HG03565 (cell line): ENCODE measurements around the gene COX6B2.
"Not testable (repeated sequence)": the region's sequence is repeated elsewhere in the genome, so short reads cannot be mapped to it uniquely, and the experiment has no call there.

Experiments
- ATAC-seq: cut with Tn5 transposase; IDR thresholded peaks from one replicate; pipeline ENCODE4 v1.9.1; 2021; ENCODE audit warnings: mild to moderate bottlenecking, moderate library complexity; ENCODE audit not compliant: unreplicated experiment

COX6B2 gene, protein sequence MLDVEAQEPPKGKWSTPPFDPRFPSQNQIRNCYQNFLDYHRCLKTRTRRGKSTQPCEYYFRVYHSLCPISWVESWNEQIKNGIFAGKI

DNA sequence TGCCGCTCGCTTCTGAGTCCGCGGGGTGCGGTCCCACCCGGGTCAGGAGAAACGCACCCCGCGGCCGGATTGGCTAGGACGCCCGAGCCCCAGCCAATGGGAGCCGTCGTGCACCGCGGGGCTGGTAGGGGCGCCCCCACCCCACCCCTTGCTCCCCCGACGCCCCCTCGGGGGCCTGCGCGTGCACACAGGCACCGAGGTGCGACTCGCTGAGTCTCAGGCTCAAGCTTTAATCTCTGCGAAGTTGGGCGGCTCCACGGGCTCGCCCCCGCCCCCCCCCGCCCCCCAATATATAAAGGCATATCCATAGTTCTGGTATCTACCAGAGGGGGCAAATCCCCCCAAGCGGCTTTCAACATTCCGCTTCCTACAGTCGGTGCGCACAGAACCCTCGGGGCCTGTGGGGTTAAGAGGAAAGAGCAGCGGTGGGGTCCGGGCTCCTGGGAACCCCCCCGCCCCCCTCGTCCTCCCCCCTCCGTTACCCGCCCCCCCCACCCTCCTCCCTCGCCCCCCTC is at the start of gene COX6B2:
TSS of gene COX6B2 (minus strand) at position 22 of the 515 bp plus-strand sequence. CDS start 198 bp downstream, outside the sequence.
- no peak for ATAC-seq

DNA sequence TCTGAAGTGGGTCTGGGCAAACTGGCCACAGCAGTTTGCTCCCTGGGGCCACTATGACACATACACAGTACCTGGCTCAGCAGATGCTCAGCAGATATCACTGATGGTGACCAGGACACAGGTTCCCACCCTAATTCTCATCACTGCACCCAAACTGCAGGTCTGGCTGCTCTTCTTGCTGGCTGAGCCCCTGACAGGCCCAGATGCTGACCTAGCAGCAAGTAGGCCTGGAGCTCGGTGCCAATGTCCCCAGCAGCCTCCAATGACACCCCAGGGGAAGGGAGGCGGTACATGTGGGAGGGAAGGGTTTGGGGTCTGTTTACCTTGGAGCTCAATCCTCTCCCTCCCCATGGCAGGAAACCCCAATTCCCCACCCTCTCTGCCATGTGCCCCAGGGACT is 48.0 kb upstream of the COX6B2 start:
- no peak for ATAC-seq

DNA sequence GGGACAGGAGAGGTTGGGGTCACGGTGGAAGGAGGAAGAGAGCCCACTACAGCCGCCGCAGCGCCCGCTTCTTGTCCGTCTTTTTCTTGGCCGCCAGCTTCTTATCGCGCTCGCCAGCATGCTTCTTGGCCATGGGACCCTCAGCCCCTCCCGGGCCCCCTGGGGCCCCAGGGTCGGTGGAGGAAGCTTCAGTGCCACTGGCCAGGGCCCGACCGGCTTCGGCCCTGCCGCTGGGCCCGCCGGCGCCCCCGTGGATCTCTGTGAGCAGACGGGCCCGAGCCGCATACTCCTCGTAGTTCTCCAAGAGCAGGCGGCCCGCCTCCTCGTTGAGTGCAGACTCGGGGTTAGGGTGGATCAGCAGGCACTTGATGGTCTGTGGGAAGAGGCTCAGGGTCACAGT is 46.9 kb upstream of the COX6B2 start:
- ATAC-seq: not testable (repeated sequence)

DNA sequence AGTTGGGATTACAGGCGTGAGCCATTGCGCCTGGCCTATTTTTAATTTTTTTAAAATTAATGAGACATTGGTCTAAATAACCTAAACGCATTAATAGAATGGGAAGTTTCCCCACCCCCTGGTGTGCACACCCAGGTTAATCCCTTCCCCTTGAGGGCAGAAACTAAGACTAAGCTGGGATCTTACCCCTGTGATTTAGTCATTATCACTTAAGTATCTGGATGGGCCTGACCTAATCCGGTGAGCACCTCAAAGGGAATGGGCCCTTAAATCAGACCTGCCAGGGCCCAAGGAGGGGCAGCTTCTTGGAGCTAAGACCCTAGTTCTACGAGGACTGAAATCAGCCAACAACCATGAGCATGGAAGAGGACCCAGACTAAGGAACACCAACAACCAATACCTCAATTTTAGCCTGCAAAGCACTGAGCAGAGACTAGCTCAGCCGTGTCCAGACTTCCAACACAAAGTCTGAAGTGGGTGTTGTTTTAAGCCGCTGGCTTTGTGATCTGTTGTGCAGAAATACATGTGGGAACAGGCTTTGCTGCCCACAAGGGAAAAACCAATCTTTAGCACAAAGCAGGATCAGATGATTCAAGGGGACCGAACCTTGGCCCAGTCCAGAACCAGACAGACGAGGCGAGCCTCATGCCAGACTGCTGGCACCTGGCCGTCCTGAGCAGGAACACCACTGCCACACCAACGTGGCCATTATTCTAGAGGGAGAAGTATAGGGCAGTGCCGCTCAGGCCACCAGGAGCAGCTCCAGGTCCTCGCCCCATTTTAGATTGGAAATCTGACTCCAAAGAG is 46.0 kb upstream of the COX6B2 start:
- no peak for ATAC-seq

DNA sequence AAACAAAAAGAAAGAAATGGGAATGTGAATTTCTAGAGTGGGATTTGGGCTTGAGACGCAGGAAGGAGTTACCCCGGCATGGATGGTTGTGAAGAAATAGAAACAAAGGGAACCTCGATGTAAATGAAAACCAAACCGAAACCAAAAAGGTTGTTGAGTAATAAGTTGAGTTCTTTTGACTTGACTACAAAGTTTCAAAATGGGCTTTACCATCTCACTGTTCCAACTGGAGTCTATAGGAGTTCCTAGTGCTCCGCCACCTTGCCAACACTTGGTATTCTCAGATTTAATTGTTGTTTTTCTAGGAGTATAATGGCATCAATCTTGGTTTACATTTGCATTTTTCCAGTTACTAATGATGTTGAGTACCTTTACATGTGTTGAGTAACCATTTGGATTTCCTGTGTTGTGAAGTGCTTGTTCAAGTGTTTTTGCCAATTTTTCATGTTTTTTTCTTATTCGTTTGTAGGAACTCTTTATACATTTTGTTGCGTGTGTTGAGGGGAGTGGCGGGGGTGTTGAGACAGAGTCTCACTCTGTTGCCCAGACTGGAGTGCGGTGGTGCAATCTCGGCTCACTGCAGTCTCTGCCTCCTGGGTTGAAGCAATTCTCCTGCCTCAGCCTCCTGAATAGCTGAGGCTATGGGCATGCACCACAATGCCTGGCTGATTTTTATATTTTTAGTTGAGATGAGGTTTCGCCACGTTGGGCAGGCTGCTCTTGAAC is 43.8 kb upstream of the COX6B2 start:
- ATAC-seq: no peak

DNA sequence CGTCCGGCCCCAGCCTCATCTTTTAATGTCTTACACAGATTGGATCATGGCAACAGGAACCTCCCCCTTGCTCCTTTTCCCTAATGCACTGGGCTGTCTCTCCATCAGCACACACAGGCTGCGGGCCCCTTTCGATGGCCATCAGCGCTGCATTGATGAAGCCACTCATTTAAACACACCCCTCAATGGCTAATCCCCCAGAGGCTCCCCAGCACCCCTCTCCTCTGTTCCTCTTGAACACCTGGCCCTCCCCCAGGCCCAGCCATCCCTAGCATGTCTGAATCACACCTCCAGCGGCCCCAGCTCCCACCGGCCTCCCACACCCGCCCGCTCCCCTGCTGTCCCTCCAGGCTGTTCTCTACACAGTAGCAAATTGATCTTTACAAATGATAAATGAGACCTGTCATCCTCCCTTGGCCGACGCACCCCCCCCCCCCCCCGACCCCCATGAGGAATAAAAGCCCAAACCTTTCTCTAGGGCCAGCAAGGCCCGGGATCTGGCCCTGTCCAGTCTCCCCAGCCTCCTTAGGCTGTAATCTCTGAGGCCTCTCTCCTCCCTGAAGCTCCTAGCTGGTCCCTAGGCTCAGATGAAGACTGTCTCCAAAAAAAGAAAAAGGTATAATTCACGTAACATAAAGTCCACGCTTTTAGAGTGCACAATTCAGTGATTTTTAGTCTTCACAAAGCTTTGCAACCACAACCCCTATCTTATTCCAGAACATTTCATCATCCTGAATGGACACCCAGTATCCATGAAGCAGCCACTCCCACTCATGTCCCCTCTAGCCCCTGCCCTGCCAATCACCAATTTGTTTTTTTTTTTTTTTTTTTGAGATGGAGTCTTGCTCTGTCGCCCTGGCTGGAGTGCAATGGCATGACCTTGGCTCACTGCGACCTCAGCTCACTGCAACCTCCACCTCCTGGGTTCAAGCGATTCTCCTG is 38.6 kb upstream of the COX6B2 start:
- ATAC-seq: no peak

DNA sequence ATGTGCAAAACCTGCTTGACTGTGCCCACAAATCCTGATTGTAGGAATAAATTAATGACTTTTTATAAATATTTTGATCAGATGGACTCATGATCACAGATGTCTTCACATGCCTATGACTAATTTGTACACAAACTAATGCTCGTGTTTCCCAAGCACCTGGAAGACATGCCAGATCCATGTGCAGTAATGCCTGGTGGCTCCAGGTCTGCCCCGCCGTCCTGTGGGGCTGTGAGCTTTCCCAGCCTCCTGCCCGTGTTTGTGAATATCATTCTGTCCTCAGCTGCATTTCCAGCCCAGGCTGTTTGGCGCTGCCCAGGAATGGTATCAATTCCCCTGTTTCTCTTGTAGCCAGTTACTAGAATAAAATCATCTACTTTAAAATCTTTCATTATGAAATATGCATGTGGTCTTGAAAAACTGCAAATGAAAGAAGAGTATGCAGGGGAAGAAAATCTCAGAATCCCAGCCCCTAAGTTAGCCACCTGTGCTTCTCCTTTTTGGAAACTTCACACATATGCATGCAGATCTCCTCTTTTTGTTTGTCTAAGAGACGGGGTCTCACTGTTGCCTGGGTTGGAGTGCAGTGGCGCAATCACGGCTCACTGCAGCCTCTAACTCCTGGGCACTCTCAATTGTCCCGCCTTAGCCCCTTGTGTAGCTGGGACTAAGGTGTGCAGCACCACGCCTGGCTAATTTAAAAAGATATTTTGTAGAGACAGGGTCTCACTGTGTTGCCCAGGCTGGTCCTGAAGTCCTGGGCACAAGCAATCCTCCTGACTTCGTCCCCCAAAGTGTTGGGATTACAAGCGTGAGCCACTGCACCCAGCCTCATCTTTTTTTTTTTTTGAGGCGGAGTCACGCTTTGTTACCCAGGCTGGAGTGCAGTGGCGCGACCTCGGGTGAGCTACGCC is 37.4 kb upstream of the COX6B2 start:
- ATAC-seq: no peak

DNA sequence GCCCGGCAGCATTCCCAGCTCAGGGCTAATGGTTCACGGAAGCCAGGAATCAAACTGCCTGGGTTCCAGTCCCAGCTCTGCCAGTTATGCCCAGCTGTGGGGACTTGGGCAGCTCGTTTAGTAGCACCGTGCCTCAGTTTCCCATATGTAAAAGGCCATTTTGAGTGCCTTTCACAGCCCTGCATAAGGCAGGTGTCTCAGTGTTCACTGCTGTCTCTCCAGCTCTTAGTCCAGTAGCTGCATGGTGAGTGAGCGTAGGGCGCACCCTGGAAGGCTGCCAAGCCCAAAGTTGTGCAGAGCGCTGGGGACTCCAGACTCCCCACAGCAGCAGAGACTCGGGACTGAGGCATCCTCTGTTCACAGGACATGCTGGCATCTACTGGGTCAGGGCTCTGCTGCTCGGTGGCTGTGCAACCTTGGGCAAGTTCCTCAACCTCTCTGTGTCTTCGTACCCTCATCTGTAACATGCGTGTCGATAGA is 36.7 kb upstream of the COX6B2 start:
- ATAC-seq: no peak

DNA sequence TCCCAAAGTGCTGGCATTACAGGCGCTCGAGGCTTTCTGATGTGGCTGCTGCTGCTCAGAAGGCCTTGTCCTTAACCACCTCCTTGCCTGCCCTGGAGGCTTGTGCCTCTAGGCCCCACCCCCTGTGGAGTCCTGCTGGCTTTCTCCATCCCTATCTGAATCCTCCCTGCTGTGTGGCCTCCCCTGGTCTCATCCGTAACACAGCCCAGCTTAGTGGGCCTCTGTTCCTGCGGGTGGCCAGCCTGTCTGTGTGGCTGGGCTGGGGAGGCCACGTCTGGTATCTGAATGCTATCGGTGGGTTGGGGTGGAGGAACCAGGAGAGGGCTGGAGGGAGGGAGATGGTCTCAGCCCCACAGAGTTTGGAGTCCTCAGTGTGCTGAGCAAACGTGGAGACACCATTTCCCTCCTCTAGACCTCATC is 36.0 kb upstream of the COX6B2 start:
- no peak for ATAC-seq

DNA sequence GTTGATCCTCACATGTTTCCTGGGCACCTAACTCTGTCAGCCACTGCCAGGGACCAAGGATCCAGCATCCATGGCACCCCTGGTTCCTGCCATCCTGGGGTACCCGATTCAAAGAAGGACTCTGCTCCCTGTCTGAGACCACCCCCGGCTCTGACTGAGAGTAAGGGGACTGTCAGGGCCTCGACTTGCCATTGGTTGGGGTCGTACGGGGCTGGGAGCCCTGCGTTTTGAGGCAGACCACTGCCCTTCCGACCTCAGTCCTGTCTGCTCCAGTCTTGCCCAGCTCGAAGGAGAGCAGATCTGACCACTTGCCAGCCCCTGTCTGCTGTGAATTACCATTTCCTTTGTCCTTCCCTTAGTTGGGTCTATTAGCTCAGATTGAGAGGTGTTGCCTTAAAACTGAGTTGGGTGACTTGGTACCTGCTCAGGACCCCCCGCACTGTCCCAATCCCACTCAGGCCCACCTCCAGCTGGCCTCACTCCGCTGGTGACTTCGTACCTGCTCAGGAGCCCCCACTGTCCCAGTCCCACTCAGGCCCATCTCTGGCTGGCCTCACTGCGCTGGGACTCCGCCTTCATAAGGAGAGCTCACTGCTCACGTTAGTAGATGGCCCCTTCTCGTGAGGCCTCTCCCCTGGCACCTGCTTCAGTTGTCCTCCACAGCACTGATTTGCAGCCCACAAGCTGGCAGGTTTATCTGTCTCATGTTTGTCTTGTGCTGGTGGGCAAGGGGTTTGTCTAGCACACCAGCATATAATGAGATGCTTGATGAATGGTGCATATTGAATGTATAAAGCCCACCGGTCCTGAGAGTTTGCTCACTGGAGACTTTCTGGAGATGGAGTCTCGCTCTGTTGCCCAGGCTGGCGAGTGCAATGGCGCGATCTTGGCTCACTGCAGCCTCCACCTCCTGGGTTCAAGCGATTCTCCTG is 35.1 kb upstream of the COX6B2 start:
- ATAC-seq: no peak

DNA sequence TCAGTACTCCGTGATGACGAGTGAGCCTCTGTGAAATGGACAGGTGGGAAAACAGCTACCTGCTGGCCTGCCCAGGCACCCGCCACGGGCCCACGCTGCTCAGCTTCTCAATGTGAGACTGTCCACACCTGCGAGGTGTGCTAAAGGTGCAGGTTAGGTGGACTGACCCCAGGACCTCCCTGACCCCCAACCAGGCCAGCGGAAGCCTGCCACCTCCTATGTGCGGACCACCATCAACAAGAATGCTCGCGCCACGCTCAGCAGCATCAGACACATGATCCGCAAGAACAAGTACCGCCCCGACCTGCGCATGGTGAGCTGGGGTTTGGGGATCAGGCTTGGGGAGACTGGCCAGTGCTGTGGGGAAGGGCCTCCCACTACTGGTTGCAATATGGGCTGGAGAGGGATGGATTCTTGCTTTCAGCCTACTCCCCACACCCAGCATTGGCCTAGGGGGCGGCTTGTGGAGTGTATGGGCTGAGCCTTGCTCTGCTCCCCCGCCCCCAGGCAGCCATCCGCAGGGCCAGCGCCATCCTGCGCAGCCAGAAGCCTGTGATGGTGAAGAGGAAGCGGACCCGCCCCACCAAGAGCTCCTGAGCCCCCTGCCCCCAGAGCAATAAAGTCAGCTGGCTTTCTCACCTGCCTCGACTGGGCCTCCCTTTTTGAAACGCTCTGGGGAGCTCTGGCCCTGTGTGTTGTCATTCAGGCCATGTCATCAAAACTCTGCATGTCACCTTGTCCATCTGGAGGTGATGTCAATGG is 33.4 kb upstream of the COX6B2 start:
- ATAC-seq: no peak

DNA sequence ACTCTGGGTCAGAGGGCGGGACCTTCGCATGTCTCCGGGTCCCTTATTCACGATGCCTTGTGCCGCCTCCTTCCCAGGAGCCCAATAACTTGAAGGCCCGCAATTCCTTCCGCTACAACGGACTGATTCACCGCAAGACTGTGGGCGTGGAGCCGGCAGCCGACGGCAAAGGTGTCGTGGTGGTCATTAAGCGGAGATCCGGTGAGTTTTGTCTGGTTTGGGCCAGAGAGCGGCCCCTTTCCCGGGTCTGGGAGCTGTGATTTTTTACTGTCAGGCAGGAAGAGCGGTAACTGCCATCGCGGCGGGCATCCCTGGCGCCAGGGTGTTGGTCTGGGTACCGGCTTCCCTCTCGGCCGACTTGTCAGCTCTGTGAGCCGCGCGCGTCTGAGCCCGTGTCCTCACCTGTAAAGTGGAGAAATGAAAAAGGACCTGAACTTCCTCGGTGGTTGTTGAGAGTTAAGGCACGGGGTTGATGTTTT is 32.0 kb upstream of the COX6B2 start:
- no peak for ATAC-seq

DNA sequence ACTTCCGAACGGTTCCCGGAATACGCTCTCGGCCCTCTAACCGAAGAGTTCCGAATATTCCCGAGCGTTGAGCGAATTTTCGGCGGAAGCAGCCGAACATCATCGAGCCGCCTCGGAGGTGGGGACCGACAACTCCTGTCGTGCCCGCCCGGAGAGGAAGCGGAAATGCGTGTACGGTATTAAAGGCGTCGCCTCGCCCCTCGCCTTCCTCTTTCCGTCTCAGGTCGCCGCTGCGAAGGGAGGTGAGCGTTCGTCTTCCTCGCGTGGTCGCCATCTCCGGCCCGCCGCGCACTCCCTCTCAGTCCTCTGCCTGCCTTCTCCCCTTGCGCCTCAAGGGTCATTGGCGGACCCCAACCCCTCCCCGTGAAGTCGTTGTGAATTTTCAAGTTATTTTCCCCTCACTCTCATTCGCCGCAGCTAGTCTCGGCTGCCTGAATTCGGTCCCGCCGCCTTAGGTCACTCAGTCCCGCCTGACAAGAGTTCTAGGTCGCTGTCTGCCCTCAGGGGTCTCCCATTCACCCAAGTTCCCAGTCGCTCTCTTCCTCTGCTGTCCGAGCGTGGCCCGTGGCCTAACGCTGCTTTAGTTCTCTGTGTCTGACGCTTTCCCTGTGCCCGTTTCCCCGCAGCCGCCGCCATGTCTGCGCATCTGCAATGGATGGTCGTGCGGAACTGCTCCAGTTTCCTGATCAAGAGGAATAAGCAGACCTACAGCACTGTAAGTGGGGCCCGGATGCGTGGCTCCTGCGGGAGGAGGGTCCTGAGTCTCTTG is 31.4 kb upstream of the COX6B2 start, which contains the start of gene RPL28:
TSS of gene RPL28 (plus strand) at position 209 of the 769 bp plus-strand sequence. CDS start at position 635, 426 bp downstream.
- ATAC-seq: peak; percentile 70

DNA sequence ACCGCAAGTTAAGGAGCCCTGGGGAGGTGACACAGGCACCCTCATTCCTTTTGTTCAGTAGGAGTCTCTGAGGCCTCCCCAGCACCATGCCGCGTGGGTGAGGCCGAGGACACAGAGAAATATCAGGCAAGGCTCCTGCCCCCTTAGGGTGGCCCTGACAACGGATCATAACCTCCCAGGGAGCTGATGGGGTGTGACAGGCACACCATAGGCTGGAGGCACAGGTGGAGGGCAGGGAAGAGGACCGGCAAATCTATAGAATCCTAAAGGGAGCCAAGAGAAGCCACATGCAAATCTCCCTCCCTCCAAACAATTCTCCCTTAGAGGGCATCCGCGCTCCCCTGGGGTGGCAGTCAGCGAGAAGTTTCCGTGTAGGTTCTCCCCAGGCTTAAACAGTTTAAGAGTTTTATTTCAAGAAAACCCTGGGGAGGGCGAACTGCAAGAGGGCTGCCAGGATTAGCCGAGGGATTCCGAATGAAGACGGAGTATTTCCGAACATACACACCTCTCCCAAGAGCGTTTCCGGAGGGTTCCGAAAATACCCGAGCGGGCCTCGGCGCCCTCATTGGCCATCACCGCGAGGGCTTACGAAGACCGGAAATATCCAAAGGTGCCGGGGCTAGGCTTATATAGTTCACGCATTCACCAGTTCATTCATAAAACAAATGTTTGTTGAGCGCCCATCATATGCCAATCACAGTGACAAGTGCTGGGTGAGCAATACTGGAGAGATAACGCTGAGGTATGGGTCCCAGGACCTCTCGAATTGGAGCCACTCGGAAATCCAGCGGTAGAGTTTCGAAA is 30.6 kb upstream of the COX6B2 start:
- ATAC-seq: peak; percentile 33

DNA sequence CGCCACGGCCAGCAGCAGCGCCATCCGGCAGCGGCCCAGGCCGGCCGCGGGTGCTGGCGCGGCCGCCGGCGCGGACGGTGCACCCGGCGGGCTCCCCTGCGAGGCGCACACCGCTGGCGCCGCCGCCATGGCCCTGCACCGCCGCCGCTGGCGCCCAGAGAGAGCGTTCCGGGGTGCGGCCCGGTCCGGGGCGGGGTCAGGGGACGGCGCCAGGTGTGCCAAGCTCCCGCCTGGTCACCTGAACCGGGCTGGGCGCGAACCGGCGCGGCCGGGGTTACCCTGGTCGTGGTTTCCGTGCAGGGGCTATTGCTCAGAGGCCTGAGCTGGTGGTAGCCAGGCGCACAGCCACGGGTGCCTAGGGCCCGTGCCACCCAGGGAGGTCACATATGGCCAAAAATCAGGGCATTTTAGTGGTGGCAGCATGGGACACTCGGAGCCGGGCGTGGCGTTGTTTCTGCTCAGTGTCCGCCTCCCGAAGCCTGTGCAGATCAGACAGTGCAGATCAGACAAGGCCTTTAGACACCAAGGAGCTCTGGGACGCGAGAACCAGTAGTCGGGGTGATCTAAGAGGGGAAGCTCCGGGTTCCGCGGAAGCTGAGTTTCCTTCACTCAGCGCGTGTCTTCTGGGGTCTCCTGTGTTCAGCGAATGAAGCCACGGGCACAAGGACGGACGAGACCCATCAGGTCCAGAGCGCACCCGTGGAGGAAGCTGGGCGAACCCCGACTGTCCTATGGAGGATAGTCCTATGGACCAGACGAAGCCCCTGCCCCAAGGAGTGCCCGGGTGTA is 29.8 kb upstream of the COX6B2 start, which contains the start of gene TMEM238:
TSS of gene TMEM238 (minus strand) at position 162 of the 789 bp plus-strand sequence. CDS start at position 129, 33 bp downstream.
- no peak for ATAC-seq
